Esophagus muscularis mucosa (tissue), 4 donors: ENCODE data around the gene BCAT1. TPM values are rescaled to one million over a fixed set of nuclear protein-coding genes. Genes with fewer than 3 reads are reported as not detected.
A peak's percentile ranks its signal among the peaks of the same experiment; 100 is the strongest.

Experiments
- DNase-seq: peaks from one replicate; pipeline ENCODE4 v3.0.0-alpha.2; 2017; ENCODE audit errors: extremely low spot score
- H3K27ac ChIP-seq, 4 donors: fragments of 200-600 bp; sonication (generic); replicated peaks in 1 of 4; 1 replicate in 3 of 4; 2 replicates in 1 of 4; pipeline ENCODE4 v1.5.1; 2016 to 2019; ENCODE audit warnings: mild to moderate bottlenecking in 1 of 4
- H3K27me3 ChIP-seq, 4 donors: fragments of 200-600 bp; sonication (generic); one replicate each; pipeline versions ENCODE4 v1.5.1 to v1.6.0; 2016 to 2019
- H3K36me3 ChIP-seq, 4 donors: fragments of 200-600 bp; sonication (generic); one replicate each; pipeline ENCODE4 v1.5.1; 2016 to 2019
- H3K4me1 ChIP-seq, 4 donors: fragments of 200-600 bp; sonication (generic); one replicate each; pipeline ENCODE4 v1.5.1; 2016 to 2019
- H3K4me3 ChIP-seq, 4 donors: fragments of 200-600 bp; sonication (generic); 1 replicate in 2 of 4; 2 replicates in 2 of 4; pipeline ENCODE4 v1.5.1; 2016 to 2019; ENCODE audit warnings: mild to moderate bottlenecking in 4 of 4, moderate library complexity in 1 of 4
- H3K9me3 ChIP-seq, 4 donors: fragments of 200-600 bp; sonication (generic); 1 replicate in 3 of 4; 2 replicates in 1 of 4; pipeline ENCODE4 v1.5.1; 2016 to 2019
- EP300 ChIP-seq: sonication (generic); formaldehyde crosslinking; IDR thresholded peaks from one replicate; pipeline ENCODE4 v1.6.1; 2017; ENCODE audit warnings: antibody characterized with exemption
- POLR2A ChIP-seq: fragments of 450-650 bp; IDR thresholded peaks from one replicate; pipeline ENCODE4 v1.6.1; 2017; ENCODE audit warnings: antibody characterized with exemption, moderate library complexity, mild to moderate bottlenecking, low read depth
- POLR2AphosphoS5 ChIP-seq, 2 donors: sonication (generic); formaldehyde crosslinking; IDR thresholded peaks; one replicate each; pipeline ENCODE4 v1.6.1; 2017; ENCODE audit warnings: antibody characterized with exemption in 2 of 2
- WGBS: methylation state at CpG from one replicate; pipeline ENCODE4 v1.1.5; 2018; 5-methylcytosine and 5-hydroxymethylcytosine counted together
- intact Hi-C: fragments of 100-400 bp; cut with DNase I; formaldehyde crosslinking; loops from one replicate; pipeline ENCODE4 v1.15.1; 2023
- total RNA-seq, 4 donors: library from RNA; depleted of rRNA; stranded (reverse); fragments of >200 nt; gene quantifications; one replicate each; pipeline versions ENCODE4 v1.1.0 to v1.2.1, GENCODE V29; 2016
- TF ChIP-seq, protein P1 (sequence below), 3 experiments: fragments of 200-600 bp in 2 of 3; fragments of 450-650 bp in 1 of 3; sonication (generic) in 2 of 3; IDR thresholded peaks; one replicate each; pipeline ENCODE4 v1.5.1; 2017 to 2019; ENCODE audit warnings: antibody characterized with exemption in 3 of 3, mild to moderate bottlenecking in 2 of 3, moderate library complexity in 1 of 3

Gene BCAT1, protein sequence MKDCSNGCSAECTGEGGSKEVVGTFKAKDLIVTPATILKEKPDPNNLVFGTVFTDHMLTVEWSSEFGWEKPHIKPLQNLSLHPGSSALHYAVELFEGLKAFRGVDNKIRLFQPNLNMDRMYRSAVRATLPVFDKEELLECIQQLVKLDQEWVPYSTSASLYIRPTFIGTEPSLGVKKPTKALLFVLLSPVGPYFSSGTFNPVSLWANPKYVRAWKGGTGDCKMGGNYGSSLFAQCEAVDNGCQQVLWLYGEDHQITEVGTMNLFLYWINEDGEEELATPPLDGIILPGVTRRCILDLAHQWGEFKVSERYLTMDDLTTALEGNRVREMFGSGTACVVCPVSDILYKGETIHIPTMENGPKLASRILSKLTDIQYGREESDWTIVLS
- 10 to 100 TPM in 3 of 4 donors, 1 to 10 TPM in 1; 9.1 to 23.4 (median 14.7) TPM for total RNA-seq

DNA sequence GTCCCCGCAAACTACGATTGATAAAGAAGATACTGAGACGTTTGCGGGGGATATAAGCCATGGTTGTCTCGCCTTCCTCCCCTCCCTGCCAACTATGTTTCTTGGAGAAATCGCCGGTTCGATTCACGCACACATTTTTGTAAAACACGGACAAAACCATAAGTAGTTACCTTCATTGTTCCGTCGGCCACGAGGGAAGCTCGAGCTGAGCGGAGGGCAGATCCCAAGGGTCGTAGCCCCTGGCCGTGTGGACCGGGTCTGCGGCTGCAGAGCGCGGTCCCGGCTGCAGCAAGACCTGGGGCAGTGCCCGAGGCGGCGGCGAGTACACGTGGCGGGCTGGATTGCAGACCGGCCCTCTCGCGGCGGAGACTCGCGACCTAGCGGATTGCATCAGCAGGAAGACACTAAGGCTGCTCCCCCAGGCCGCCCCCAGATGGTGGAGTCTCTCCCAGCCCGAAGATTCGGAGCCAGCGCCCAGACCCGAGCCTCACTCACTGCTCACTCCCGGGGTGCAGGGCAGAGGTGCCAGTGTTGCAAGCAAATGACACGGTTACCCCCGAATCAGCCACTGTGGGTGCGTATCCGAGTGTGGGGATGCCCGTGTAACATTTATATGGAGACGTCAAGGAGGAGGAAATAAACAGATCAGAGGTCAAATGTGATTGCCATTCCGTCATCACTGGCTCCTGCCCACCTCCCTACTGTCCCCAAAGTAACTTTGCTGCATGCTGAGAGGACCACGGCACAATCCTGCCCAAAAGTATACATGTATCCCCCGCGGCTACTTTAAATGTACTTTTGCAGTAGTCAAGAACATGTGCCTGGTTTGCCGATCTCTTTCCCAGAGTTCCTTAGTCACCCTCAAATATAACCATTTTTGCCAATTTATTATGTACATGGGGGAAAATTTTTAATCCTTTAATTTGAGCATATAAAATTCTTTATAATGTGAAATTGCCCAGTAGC lies at the start of gene BCAT1:
Gene BCAT1 (minus strand): TSS at position 345 of the 966 bp plus-strand sequence. CDS start 169 bp downstream, at position 176.
- intact Hi-C loops, result no loop called here
- peak within 1 kb of the TSS; percentile 54 to 70 (median 55) for H3K4me3 ChIP-seq
- peak within 1 kb of the TSS in 3 of 4 donors; percentile 12 to 23 (median 13) for H3K27ac ChIP-seq
- TF ChIP-seq, protein P1, sequence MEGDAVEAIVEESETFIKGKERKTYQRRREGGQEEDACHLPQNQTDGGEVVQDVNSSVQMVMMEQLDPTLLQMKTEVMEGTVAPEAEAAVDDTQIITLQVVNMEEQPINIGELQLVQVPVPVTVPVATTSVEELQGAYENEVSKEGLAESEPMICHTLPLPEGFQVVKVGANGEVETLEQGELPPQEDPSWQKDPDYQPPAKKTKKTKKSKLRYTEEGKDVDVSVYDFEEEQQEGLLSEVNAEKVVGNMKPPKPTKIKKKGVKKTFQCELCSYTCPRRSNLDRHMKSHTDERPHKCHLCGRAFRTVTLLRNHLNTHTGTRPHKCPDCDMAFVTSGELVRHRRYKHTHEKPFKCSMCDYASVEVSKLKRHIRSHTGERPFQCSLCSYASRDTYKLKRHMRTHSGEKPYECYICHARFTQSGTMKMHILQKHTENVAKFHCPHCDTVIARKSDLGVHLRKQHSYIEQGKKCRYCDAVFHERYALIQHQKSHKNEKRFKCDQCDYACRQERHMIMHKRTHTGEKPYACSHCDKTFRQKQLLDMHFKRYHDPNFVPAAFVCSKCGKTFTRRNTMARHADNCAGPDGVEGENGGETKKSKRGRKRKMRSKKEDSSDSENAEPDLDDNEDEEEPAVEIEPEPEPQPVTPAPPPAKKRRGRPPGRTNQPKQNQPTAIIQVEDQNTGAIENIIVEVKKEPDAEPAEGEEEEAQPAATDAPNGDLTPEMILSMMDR (IDR thresholded peaks at IDR 0.05), result no peak
- TF ChIP-seq EP300 (no peak), POLR2AphosphoS5 (IDR thresholded peaks at IDR 0.05) (peak in 1 of 2 donors; percentile 35)
- no peaks in the 10 kb centered on the region for H3K9me3 ChIP-seq
- H3K4me1 ChIP-seq, result peaks cover 0 to 19% (median 12%) of the 10 kb centered on the region in 4 donors
- WGBS, result 22% methylated on average over 19 of the region's 52 CpGs
- DNase-seq, result no peak
- peaks cover 0 to 13% (median 0%) of the 10 kb centered on the region in 4 donors for H3K27me3 ChIP-seq
- no peaks in the 10 kb centered on the region for H3K36me3 ChIP-seq

DNA sequence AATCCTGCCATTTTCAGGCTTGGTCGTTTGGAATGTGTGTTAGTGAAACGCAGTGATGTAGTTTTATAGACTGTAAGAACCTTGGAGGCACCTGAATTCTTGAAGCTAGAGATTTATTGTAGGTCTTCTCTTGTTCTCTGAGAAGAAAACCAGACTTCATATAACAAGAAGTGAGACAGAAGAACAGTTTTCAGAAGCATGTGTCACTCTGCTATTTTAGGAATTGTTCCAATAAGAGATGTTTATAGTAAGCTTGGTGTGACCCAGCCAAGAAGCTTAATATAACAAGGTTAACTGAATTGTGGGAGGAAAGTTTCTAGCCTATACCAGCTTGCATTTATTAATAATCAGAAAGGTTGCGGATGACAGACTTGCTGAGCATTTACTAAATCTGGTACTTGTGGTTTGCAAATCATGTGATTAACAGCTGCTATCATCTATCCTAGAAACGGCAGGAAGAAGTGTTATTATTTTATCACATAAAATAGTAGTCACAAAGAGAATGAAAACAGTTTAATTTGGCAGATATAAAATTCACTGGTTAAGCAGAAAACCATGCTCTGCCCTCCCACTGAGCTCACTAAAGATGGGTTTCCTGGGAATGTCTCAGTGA lies 49.2 kb upstream of the BCAT1 start:
- no peak for DNase-seq
- intact Hi-C loops, result no loop called here
- 15% methylated on average over 4 of the region's 4 CpGs for WGBS
- TF ChIP-seq, protein P1 (IDR thresholded peaks at IDR 0.05), result no peak
- TF ChIP-seq POLR2AphosphoS5 (IDR thresholded peaks at IDR 0.05) (no peak), EP300 (no peak), POLR2A (no peak)
- H3K36me3 ChIP-seq, result no peaks in the 10 kb centered on the region
- H3K9me3 ChIP-seq, result no peaks in the 10 kb centered on the region
- H3K27me3 ChIP-seq, result no peaks in the 10 kb centered on the region
- H3K27ac ChIP-seq, result peak overlapping the region in 1 of 4 donors; percentile 39
- H3K4me3 ChIP-seq, result no peak overlapping the region
- H3K4me1 ChIP-seq, result peaks cover 9 to 17% (median 13%) of the 10 kb centered on the region in 4 donors

DNA sequence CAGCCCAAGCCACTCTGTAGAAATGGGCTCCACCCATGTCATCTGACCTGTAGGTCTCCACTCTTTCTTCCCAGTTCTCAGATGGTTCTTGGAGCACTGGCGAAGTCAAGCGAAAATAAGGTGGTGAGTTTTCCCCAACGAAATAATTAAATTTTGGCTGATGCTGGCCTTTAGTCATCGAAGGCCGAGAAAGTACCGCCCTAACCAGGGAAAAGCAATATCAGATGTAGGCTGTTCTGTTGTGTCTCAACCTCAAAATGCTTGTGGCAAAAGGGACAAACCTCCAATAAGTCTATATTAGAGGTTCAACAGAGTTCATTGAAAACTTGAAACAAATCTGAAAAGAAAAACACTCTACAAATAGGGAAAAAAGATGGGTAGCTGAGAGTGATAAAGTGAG lies 48.6 kb upstream of the BCAT1 start:
- H3K27me3 ChIP-seq, result no peaks in the 10 kb centered on the region
- 90% methylated on average over 6 of the region's 6 CpGs for WGBS
- DNase-seq, result no peak
- intact Hi-C loops, result no loop called here
- H3K4me1 ChIP-seq, result peaks cover 9 to 17% (median 13%) of the 10 kb centered on the region in 4 donors
- no peaks in the 10 kb centered on the region for H3K36me3 ChIP-seq
- H3K9me3 ChIP-seq, result no peaks in the 10 kb centered on the region
- no peak overlapping the region for H3K4me3 ChIP-seq
- TF ChIP-seq POLR2A, result no peak
- no peak for TF ChIP-seq POLR2AphosphoS5 (IDR thresholded peaks at IDR 0.05)
- no peak for TF ChIP-seq EP300
- TF ChIP-seq, protein P1 (IDR thresholded peaks at IDR 0.05), result no peak
- H3K27ac ChIP-seq, result peak overlapping the region in 1 of 4 donors; percentile 39

DNA sequence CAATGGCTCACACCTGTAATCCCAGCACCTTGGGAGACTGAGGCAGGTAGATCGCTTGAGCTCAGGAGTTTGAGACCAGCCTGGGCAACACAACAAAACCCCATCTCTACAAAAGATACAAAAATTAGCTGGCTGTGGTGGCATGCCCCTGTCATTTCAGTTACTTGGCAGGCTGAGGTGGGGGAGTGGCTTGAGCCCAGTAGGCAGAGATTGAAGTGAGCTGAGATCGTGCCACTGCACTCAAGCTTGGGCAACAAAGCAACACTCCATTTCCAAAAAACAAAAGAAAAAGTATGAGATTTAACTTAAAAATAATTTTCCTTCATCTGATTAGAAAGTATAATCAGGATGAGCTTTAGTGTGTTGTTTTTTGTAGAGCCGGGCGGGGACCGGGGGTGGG lies 47.9 kb upstream of the BCAT1 start:
- WGBS, result 92% methylated on average over 5 of the region's 5 CpGs
- Histone ChIP-seq H3K4me1 (peaks cover 9 to 17% (median 13%) of the 10 kb centered on the region in 4 donors), H3K27ac (no peak overlapping the region), H3K4me3 (no peak overlapping the region), H3K9me3 (no peaks in the 10 kb centered on the region), H3K27me3 (no peaks in the 10 kb centered on the region), H3K36me3 (no peaks in the 10 kb centered on the region)
- intact Hi-C loops, result no loop called here
- DNase-seq, result no peak
- TF ChIP-seq POLR2AphosphoS5 (IDR thresholded peaks at IDR 0.05) (no peak), POLR2A (no peak), EP300 (no peak)
- TF ChIP-seq, protein P1 (IDR thresholded peaks at IDR 0.05), result no peak
